Measurements from ENCODE around the gene VSTM2A. TPM values are rescaled to one million over a fixed set of nuclear protein-coding genes. Genes with fewer than 3 reads are reported as not detected.

The VSTM2A gene
- total and polyA plus RNA-seq, 2 donors from 2014 or later = not detected

DNA sequence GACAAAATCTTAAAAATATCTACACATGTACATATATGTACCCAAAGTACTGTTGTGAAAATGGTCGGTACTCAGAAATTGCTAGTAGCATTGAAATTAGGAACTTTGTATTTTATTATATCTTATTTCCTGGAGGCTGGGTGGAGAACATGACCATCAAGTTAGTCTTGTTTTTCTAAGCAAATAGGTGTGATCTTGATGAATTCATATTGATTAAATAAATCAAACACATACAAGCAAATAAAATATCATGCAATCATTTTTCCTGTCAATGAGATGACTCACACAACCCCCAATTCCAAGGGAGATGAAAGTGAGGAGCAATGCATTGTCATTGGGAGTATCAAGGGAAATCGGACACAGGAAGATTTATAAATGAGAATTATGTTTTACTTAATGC lies 18.0 kb downstream of the VSTM2A start:
- H3K27me3 ChIP-seq (ENCODE audit: control insufficient read depth, insufficient read depth, low read length) = no peaks in the 10 kb centered on the region
- FAIRE-seq (no peak), DNase-seq (no peak)
- TF ChIP-seq CTCF (IDR thresholded peaks at IDR 0.05; ENCODE audit: borderline replicate concordance, extremely low read depth, insufficient read depth) = no peak
- H3K9me3 ChIP-seq (ENCODE audit: control insufficient read depth in 2 of 3, insufficient read depth in 1 of 3, low read length in 3 of 3) = no peaks in the 10 kb centered on the region
- intact Hi-C loops (cut with DNase I) = no loop called here
- no peak overlapping the region for H3K4me3 ChIP-seq (ENCODE audit: low read length in 3 of 3)
- H3K27ac ChIP-seq (ENCODE audit: low read depth in 2 of 2, low read length in 2 of 2) = no peak overlapping the region
- no peaks in the 10 kb centered on the region for H3K4me1 ChIP-seq (ENCODE audit: control insufficient read depth in 2 of 3, insufficient read depth in 2 of 3, low read depth in 1 of 3, low read length in 3 of 3)
- no peaks in the 10 kb centered on the region for H3K36me3 ChIP-seq (ENCODE audit: control insufficient read depth in 2 of 3, insufficient read depth in 3 of 3, low read length in 3 of 3)
- no peak overlapping the region for H3K9ac ChIP-seq (ENCODE audit: low read length in 3 of 3)

DNA sequence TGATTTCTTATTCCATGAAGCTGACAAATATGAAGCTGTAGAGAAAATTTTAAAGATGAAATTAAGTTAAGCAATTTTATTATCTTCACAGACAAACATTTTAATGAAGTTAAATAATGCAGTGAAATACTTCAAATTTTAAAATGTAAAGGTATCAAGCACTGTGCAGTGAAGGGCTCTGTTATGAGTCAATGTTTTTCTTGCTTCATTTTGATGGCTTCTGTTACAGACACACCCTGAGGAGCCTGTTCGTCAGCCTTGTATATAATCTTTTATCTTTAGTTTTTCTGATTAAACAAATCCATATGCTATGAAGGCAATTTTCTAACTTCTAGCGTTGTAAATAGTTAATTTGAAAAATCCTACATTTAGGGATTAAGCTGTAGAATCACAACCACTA lies 18.5 kb downstream of the VSTM2A start:
- FAIRE-seq (no peak), DNase-seq (no peak)
- H3K9ac ChIP-seq (ENCODE audit: low read length in 3 of 3) = no peak overlapping the region
- H3K27ac ChIP-seq (ENCODE audit: low read depth in 2 of 2, low read length in 2 of 2) = no peak overlapping the region
- no peak for TF ChIP-seq CTCF (IDR thresholded peaks at IDR 0.05; ENCODE audit: borderline replicate concordance, extremely low read depth, insufficient read depth)
- H3K4me1 ChIP-seq (ENCODE audit: control insufficient read depth in 2 of 3, insufficient read depth in 2 of 3, low read depth in 1 of 3, low read length in 3 of 3) = no peaks in the 10 kb centered on the region
- no peaks in the 10 kb centered on the region for H3K36me3 ChIP-seq (ENCODE audit: control insufficient read depth in 2 of 3, insufficient read depth in 3 of 3, low read length in 3 of 3)
- intact Hi-C loops (cut with DNase I) = no loop called here
- H3K9me3 ChIP-seq (ENCODE audit: control insufficient read depth in 2 of 3, insufficient read depth in 1 of 3, low read length in 3 of 3) = no peaks in the 10 kb centered on the region
- no peaks in the 10 kb centered on the region for H3K27me3 ChIP-seq (ENCODE audit: control insufficient read depth, insufficient read depth, low read length)
- no peak overlapping the region for H3K4me3 ChIP-seq (ENCODE audit: low read length in 3 of 3)

GRCh38 chr7:54563329-54563916 lies 21.2 kb downstream of the VSTM2A start:
- no peaks in the 10 kb centered on the region for H3K4me1 ChIP-seq (ENCODE audit: control insufficient read depth in 2 of 3, insufficient read depth in 2 of 3, low read depth in 1 of 3, low read length in 3 of 3)
- no peak overlapping the region for H3K4me3 ChIP-seq (ENCODE audit: low read length in 3 of 3)
- no peak overlapping the region for H3K27ac ChIP-seq (ENCODE audit: low read depth in 2 of 2, low read length in 2 of 2)
- FAIRE-seq = no peak
- no peak for DNase-seq
- no peaks in the 10 kb centered on the region for H3K36me3 ChIP-seq (ENCODE audit: control insufficient read depth in 2 of 3, insufficient read depth in 3 of 3, low read length in 3 of 3)
- no peak for TF ChIP-seq CTCF (IDR thresholded peaks at IDR 0.05; ENCODE audit: borderline replicate concordance, extremely low read depth, insufficient read depth)
- no peaks in the 10 kb centered on the region for H3K9me3 ChIP-seq (ENCODE audit: control insufficient read depth in 2 of 3, insufficient read depth in 1 of 3, low read length in 3 of 3)
- no peaks in the 10 kb centered on the region for H3K27me3 ChIP-seq (ENCODE audit: control insufficient read depth, insufficient read depth, low read length)
- intact Hi-C loops (cut with DNase I) = no loop called here
- no peak overlapping the region for H3K9ac ChIP-seq (ENCODE audit: low read length in 3 of 3)

DNA sequence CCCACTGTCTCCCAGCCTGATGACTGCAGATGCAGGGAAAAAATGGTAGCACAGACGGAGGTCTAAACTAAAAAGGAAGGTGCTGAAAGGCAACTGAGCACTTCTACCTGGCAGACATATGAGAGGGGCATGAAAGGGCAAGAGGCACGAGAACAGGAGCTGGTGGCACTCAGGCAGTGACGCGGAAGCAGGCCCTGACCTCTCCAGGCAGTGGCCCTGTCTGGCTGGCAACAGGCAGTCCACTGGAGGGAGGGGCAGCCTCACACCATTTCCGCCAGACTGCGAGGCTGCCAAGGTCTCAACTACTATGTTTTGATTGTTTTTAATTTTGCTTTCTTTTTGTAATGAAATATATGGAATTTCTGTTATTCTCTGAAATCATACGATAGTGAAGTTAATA lies 23.3 kb downstream of the VSTM2A start:
- DNase-seq (no peak), FAIRE-seq (no peak)
- TF ChIP-seq CTCF (IDR thresholded peaks at IDR 0.05; ENCODE audit: borderline replicate concordance, extremely low read depth, insufficient read depth) = no peak
- Histone ChIP-seq H3K27me3 (ENCODE audit: control insufficient read depth, insufficient read depth, low read length) (no peaks in the 10 kb centered on the region), H3K36me3 (ENCODE audit: control insufficient read depth in 2 of 3, insufficient read depth in 3 of 3, low read length in 3 of 3) (no peaks in the 10 kb centered on the region), H3K4me1 (ENCODE audit: control insufficient read depth in 2 of 3, insufficient read depth in 2 of 3, low read depth in 1 of 3, low read length in 3 of 3) (no peaks in the 10 kb centered on the region), H3K9ac (ENCODE audit: low read length in 3 of 3) (no peak overlapping the region), H3K4me3 (ENCODE audit: low read length in 3 of 3) (no peak overlapping the region), H3K27ac (ENCODE audit: low read depth in 2 of 2, low read length in 2 of 2) (no peak overlapping the region), H3K9me3 (ENCODE audit: control insufficient read depth in 2 of 3, insufficient read depth in 1 of 3, low read length in 3 of 3) (no peaks in the 10 kb centered on the region)
- intact Hi-C loops (cut with DNase I) = no loop called here

All from kidney (tissue), 14 donors.